Upper lobe of left lung (tissue), 6 donors: Measurements from ENCODE around the gene TMEM141. TPM values are rescaled to one million over a fixed set of nuclear protein-coding genes. Genes with fewer than 3 reads are reported as not detected.
A peak's percentile ranks its signal among the peaks of the same experiment; 100 is the strongest.
"Not testable (repeated sequence)": the region's sequence is repeated elsewhere in the genome, so short reads cannot be mapped to it uniquely, and the experiment has no call there.

Experiments used
- ATAC-seq, 2 donors: fragments of 200-7000 bp; cut with Tn5 transposase; one replicate each; pipeline ENCODE4 v1.9.1; 2022; ENCODE audit warnings: mild to moderate bottlenecking in 2 of 2, moderate library complexity in 2 of 2; ENCODE audit not compliant: low FRiP score in 2 of 2
- DNase-seq, 2 donors: peaks; one replicate each; pipeline ENCODE4 v3.0.0-alpha.2; 2019 to 2020
- H3K27ac ChIP-seq, 4 donors: fragments of 200-600 bp; sonication (generic); one replicate each; pipeline ENCODE4 v1.5.1; 2016 to 2019
- H3K27me3 ChIP-seq, 4 donors: fragments of 200-600 bp; sonication (generic); one replicate each; pipeline ENCODE4 v1.5.1; 2017 to 2019
- H3K36me3 ChIP-seq, 4 donors: fragments of 200-600 bp; sonication (generic); one replicate each; pipeline ENCODE4 v1.5.1; 2016 to 2019
- H3K4me1 ChIP-seq, 4 donors: fragments of 200-600 bp; sonication (generic); one replicate each; pipeline ENCODE4 v1.5.1; 2018 to 2019
- H3K4me3 ChIP-seq, 4 donors: fragments of 200-600 bp; sonication (generic); one replicate each; pipeline ENCODE4 v1.5.1; 2017 to 2019; ENCODE audit warnings: mild to moderate bottlenecking in 2 of 4, moderate library complexity in 1 of 4
- H3K9me3 ChIP-seq, 4 donors: fragments of 200-600 bp; sonication (generic); one replicate each; pipeline ENCODE4 v1.5.1; 2018 to 2019
- CTCF ChIP-seq, 6 experiments: fragments of 450-650 bp in 4 of 6; fragments of 200-600 bp in 2 of 6; sonication (generic) in 2 of 6; IDR thresholded peaks; one replicate each; pipeline ENCODE4 v1.5.1; 2016 to 2019; ENCODE audit warnings: antibody characterized with exemption in 6 of 6
- EP300 ChIP-seq, 4 donors: sonication (generic); formaldehyde crosslinking; IDR thresholded peaks; one replicate each; pipeline ENCODE4 v1.5.1; 2017; ENCODE audit warnings: antibody characterized with exemption in 4 of 4, control low read depth in 2 of 4
- POLR2A ChIP-seq, 4 donors: fragments of 450-650 bp; IDR thresholded peaks; one replicate each; pipeline ENCODE4 v1.5.1; 2016 to 2017; ENCODE audit warnings: antibody characterized with exemption in 4 of 4, mild to moderate bottlenecking in 2 of 4
- POLR2AphosphoS5 ChIP-seq, 2 donors: sonication (generic); formaldehyde crosslinking; IDR thresholded peaks; one replicate each; pipeline ENCODE4 v1.5.1; 2017; ENCODE audit warnings: antibody characterized with exemption in 2 of 2
- WGBS, 2 donors: methylation state at CpG; one replicate each; pipeline ENCODE4 v1.1.5; 2017 to 2018; 5-methylcytosine and 5-hydroxymethylcytosine counted together
- total RNA-seq, 6 donors: library from RNA; depleted of rRNA in 4 of 6; stranded (reverse); fragments of >200 nt in 4 of 6; gene quantifications; one replicate each; pipeline versions ENCODE4 v1.1.0 to v1.2.1, GENCODE V29; 2016 to 2021
- donor health status: DM: no; HTN: no; CAD: no; lungs with moderate emphysema.
- donor health status: DM: no; HTN: yes; CAD: no; lungs with severe emphysema.

TMEM141 gene
- total RNA-seq, 6 donors from 2014 or later, result 55.5 to 134 (median 80.5) TPM

GRCh38 chr9:136795000-136795348, 3.8 kb downstream of the TMEM141 start:
- no peak for ATAC-seq
- WGBS, 2 donors, result 57 to 66% methylated on average over 6 of the region's 6 CpGs
- TF ChIP-seq POLR2AphosphoS5 (IDR thresholded peaks at IDR 0.05) (no peak), POLR2A (IDR thresholded peaks at IDR 0.05) (no peak), EP300 (IDR thresholded peaks at IDR 0.05) (no peak)

GRCh38 chr9:136796238-136796774, 5.2 kb downstream of the TMEM141 start, which contains the start of gene CCDC183:
TSS of gene CCDC183 (plus strand) at chr9:136796338. CDS start at chr9:136796398, 60 bp downstream.
- ATAC-seq (no peak), DNase-seq (no peak)
- no peaks in the 10 kb centered on the region for H3K9me3 ChIP-seq
- peaks cover 33 to 45% (median 38%) of the 10 kb centered on the region in 4 donors for H3K4me1 ChIP-seq
- no peak within 1 kb of the TSS for H3K4me3 ChIP-seq
- H3K27ac ChIP-seq, result no peak within 1 kb of the TSS
- H3K36me3 ChIP-seq, result peaks cover 0 to 14% (median 6%) of the 10 kb centered on the region in 4 donors
- H3K27me3 ChIP-seq, result peaks cover 0 to 24% (median 5%) of the 10 kb centered on the region in 4 donors
- WGBS, 2 donors, result 43 to 61% methylated on average over 5 of the region's 5 CpGs
- TF ChIP-seq POLR2A (IDR thresholded peaks at IDR 0.05), result no peak
- no peak for TF ChIP-seq POLR2AphosphoS5 (IDR thresholded peaks at IDR 0.05)
- no peak for TF ChIP-seq CTCF (IDR thresholded peaks at IDR 0.05)
- no peak for TF ChIP-seq EP300 (IDR thresholded peaks at IDR 0.05)

More at GRCh38 chr9:136795000-136795348, 3.8 kb downstream of the TMEM141 start:
- Histone ChIP-seq H3K36me3 (peaks cover 0 to 14% (median 6%) of the 10 kb centered on the region in 4 donors), H3K9me3 (no peaks in the 10 kb centered on the region), H3K4me3 (no peak overlapping the region), H3K27me3 (peaks cover 0 to 13% (median 5%) of the 10 kb centered on the region in 4 donors), H3K4me1 (peaks cover 29 to 36% (median 31%) of the 10 kb centered on the region in 4 donors), H3K27ac (no peak overlapping the region)
- DNase-seq, result no peak

GRCh38 chr9:136796775-136797347, 5.7 kb downstream of the TMEM141 start:
- WGBS, 2 donors, result 18 to 26% methylated on average over 9 to 10 of the region's 10 CpGs
- Histone ChIP-seq H3K4me1 (peaks cover 30 to 41% (median 37%) of the 10 kb centered on the region in 4 donors), H3K27me3 (peaks cover 0 to 24% (median 6%) of the 10 kb centered on the region in 4 donors), H3K36me3 (peaks cover 0 to 14% (median 6%) of the 10 kb centered on the region in 4 donors)
- H3K27ac ChIP-seq, H3K4me3 ChIP-seq, ATAC-seq, H3K9me3 ChIP-seq, DNase-seq: not testable (repeated sequence)

- peaks cover 23 to 29% (median 28%) of the 10 kb centered on the region in 4 donors for H3K4me1 ChIP-seq
- DNase-seq, result no peak
- H3K27me3 ChIP-seq, result peaks cover 0 to 24% (median 6%) of the 10 kb centered on the region in 4 donors
- peaks cover 0 to 6% (median 0%) of the 10 kb centered on the region in 4 donors for H3K36me3 ChIP-seq
- WGBS, 2 donors, result 65 to 75% methylated on average over 3 to 6 of the region's 6 CpGs
- TF ChIP-seq CTCF (IDR thresholded peaks at IDR 0.05) (no peak), POLR2A (IDR thresholded peaks at IDR 0.05) (no peak), EP300 (IDR thresholded peaks at IDR 0.05) (no peak), POLR2AphosphoS5 (IDR thresholded peaks at IDR 0.05) (no peak)
- no peaks in the 10 kb centered on the region for H3K9me3 ChIP-seq
- ATAC-seq, result no peak
- peak overlapping the region in 2 of 4 donors; percentile 50 to 53 for H3K4me3 ChIP-seq
- H3K27ac ChIP-seq, result no peak overlapping the region
Observed at GRCh38 chr9:136798708-136799078, 7.5 kb downstream of the TMEM141 start.

GRCh38 chr9:136799079-136799853, 8.1 kb downstream of the TMEM141 start:
- 35% methylated on average over 28 of the region's 35 CpGs; no CpG with 5 or more reads in 1 of the 2 donors for WGBS, 2 donors
- Histone ChIP-seq H3K27ac (peak overlapping the region in 3 of 4 donors; percentile 46 to 65 (median 61)), H3K9me3 (no peaks in the 10 kb centered on the region), H3K36me3 (peaks cover 0 to 2% (median 0%) of the 10 kb centered on the region in 4 donors), H3K4me3 (peak overlapping the region in 3 of 4 donors; percentile 39 to 53 (median 50)), H3K4me1 (peaks cover 23 to 29% (median 28%) of the 10 kb centered on the region in 4 donors), H3K27me3 (peaks cover 0 to 24% (median 6%) of the 10 kb centered on the region in 4 donors)
- DNase-seq (peak; percentile 73 to 84), ATAC-seq (peak; percentile 25 to 53)
- no peak for TF ChIP-seq EP300 (IDR thresholded peaks at IDR 0.05)
- peak in 1 of 6 experiments; percentile 9 for TF ChIP-seq CTCF (IDR thresholded peaks at IDR 0.05)
